GM12878 (cell line): ENCODE measurements around the gene REL. TPM values are rescaled to one million over a fixed set of nuclear protein-coding genes. Genes with fewer than 3 reads are reported as not detected.

Source experiments
- ATAC-seq: fragments of 200-7000 bp; cut with Tn5 transposase; 3 replicates; pipeline ENCODE4 v1.9.1; 2020; ENCODE audit warnings: mild to moderate bottlenecking, moderate library complexity
- BruUV-seq: library from RNA; stranded (reverse); fragments of 400-500 nt; replicated peaks from 2 replicates; lab custom pipeline; 2021; lab: Mats Ljungman, UMichigan
- CTCF ChIA-PET: fragments of 300-600 bp; sonication (Branson Sonifier 250); formaldehyde crosslinking; extraction: SDS; loops from one replicate; lab custom pipeline; 2021; ENCODE audit warnings: inconsistent platforms; lab: Yijun Ruan, JAX
- POLR2A ChIA-PET: fragments of 350-600 bp; formaldehyde crosslinking; extraction: SDS; loops from one replicate; lab custom pipeline; 2021; ENCODE audit warnings: inconsistent platforms; lab: Charles Lee
- RAD21 ChIA-PET: fragments of 300-600 bp; sonication (Branson Sonifier 250); formaldehyde crosslinking; loops from one replicate; lab custom pipeline; 2023; ENCODE audit warnings: antibody characterized with exemption; ENCODE audit not compliant: unreplicated experiment; lab: Charles Lee
- SMC1A ChIA-PET: fragments of 300-600 bp; sonication (Branson Sonifier 250); formaldehyde crosslinking; loops from one replicate; lab custom pipeline; 2023; ENCODE audit not compliant: unreplicated experiment, uncharacterized antibody; lab: Charles Lee
- DNase-seq: peaks from one replicate; pipeline ENCODE4 v3.0.0-alpha.2; 2011; ENCODE audit warnings: low read depth, low spot score
- FAIRE-seq: peaks from 3 replicates; lab custom pipeline; 2011; peaks lifted over from hg19 to GRCh38; lab: Jason Lieb, UNC
- H2AFZ ChIP-seq: 2 replicates; pipeline ENCODE4 v1.6.0; 2011; ENCODE audit warnings: low read depth, low read length, control low read depth; ENCODE audit not compliant: control insufficient read depth
- H3K27ac ChIP-seq: 2 replicates; pipeline ENCODE4 v1.5.1; 2011; ENCODE audit warnings: control low read depth; ENCODE audit not compliant: control insufficient read depth, insufficient read depth
- H3K27me3 ChIP-seq, 2 experiments: replicated peaks in 1 of 2; 2 replicates each; pipeline versions ENCODE4 v1.6.0 to v1.6.1; 2011; ENCODE audit warnings: low read length in 1 of 2; ENCODE audit not compliant: control insufficient read depth in 2 of 2, insufficient read depth in 2 of 2
- H3K36me3 ChIP-seq, 2 experiments: 2 replicates each; pipeline ENCODE4 v1.5.1; 2011; ENCODE audit warnings: low read length in 1 of 2; ENCODE audit not compliant: control insufficient read depth in 2 of 2, insufficient read depth in 2 of 2
- H3K4me1 ChIP-seq: 2 replicates; pipeline ENCODE4 v1.6.1; 2011; ENCODE audit warnings: mild to moderate bottlenecking, low read length, moderate library complexity, mixed read lengths; ENCODE audit not compliant: control insufficient read depth, insufficient read depth
- H3K4me2 ChIP-seq: 2 replicates; pipeline ENCODE4 v1.6.0; 2011; ENCODE audit warnings: control low read depth; ENCODE audit not compliant: control insufficient read depth, insufficient read depth
- H3K4me3 ChIP-seq: fragments of 200-600 bp; sonication (generic); 2 replicates; pipeline ENCODE4 v1.5.1; 2016
- H3K79me2 ChIP-seq: 2 replicates; pipeline ENCODE4 v1.6.0; 2011; ENCODE audit warnings: low read length; ENCODE audit not compliant: control insufficient read depth, insufficient read depth
- H3K9ac ChIP-seq: 2 replicates; pipeline ENCODE4 v1.8.0; 2011; ENCODE audit warnings: low read length, control low read depth, mixed read lengths; ENCODE audit not compliant: control insufficient read depth, insufficient read depth
- H3K9me3 ChIP-seq: replicated peaks from 3 replicates; pipeline ENCODE4 v1.5.1; 2011; ENCODE audit warnings: mild to moderate bottlenecking, low read length; ENCODE audit not compliant: control insufficient read depth, insufficient read depth
- H4K20me1 ChIP-seq: 2 replicates; pipeline ENCODE4 v1.6.0; 2011; ENCODE audit not compliant: control insufficient read depth, insufficient read depth
- DPF2 ChIP-seq: fragments of 450-650 bp; IDR thresholded peaks from 2 replicates; pipeline ENCODE4 v1.6.1; 2017; ENCODE audit warnings: mild to moderate bottlenecking
- E2F8 ChIP-seq: fragments of 450-650 bp; IDR thresholded peaks from 2 replicates; pipeline ENCODE4 v1.6.1; 2018; ENCODE audit warnings: mild to moderate bottlenecking, low read depth, moderate library complexity; ENCODE audit not compliant: partially characterized antibody
- ETV6 ChIP-seq, 2 experiments: fragments of 450-650 bp in 1 of 2; IDR thresholded peaks in 1 of 2; conservative IDR thresholded peaks in 1 of 2; 2 replicates each; pipeline ENCODE4 v1.6.1; 2014; ENCODE audit warnings: antibody characterized with exemption in 1 of 2, borderline replicate concordance in 1 of 2, low read depth in 1 of 2, mild to moderate bottlenecking in 1 of 2, moderate library complexity in 1 of 2
- JUNB ChIP-seq: IDR thresholded peaks from 2 replicates; pipeline ENCODE4 v1.6.1; 2016; ENCODE audit warnings: antibody characterized with exemption, mild to moderate bottlenecking
- MLLT1 ChIP-seq: fragments of 450-650 bp; IDR thresholded peaks from 2 replicates; pipeline ENCODE4 v1.6.1; 2016; ENCODE audit warnings: mild to moderate bottlenecking
- NFYA ChIP-seq: IDR thresholded peaks from 2 replicates; pipeline ENCODE4 v1.6.1; 2011; ENCODE audit warnings: low read depth, mild to moderate bottlenecking, low read length, improper control_type of control experiment, borderline replicate concordance
- RBBP5 ChIP-seq: fragments of 200-600 bp; sonication (generic); conservative IDR thresholded peaks from 2 replicates; pipeline ENCODE4 v1.6.1; 2016
- SKIL ChIP-seq: fragments of 450-650 bp; IDR thresholded peaks from 2 replicates; pipeline ENCODE4 v1.6.1; 2017; ENCODE audit warnings: mild to moderate bottlenecking, low read depth, inconsistent platforms; ENCODE audit not compliant: poor library complexity, severe bottlenecking
- TCF3 ChIP-seq: IDR thresholded peaks from 2 replicates; pipeline ENCODE4 v1.6.1; 2012; ENCODE audit warnings: low read depth, mild to moderate bottlenecking, low read length, borderline replicate concordance; ENCODE audit not compliant: insufficient read depth
- USF1 ChIP-seq: IDR thresholded peaks from 2 replicates; pipeline ENCODE4 v1.6.1; 2011; ENCODE audit warnings: borderline replicate concordance, low read depth, mild to moderate bottlenecking, moderate library complexity, mixed read lengths, low read length; ENCODE audit not compliant: insufficient read depth; ENCODE audit errors: extremely low read length
- ZBTB11 ChIP-seq: fragments of 450-650 bp; formaldehyde crosslinking; IDR thresholded peaks from 2 replicates; pipeline ENCODE4 v1.5.0; 2022; ENCODE audit warnings: mild to moderate bottlenecking, missing genetic modification characterization
- WGBS: methylation state at CpG from one replicate; pipeline ENCODE4 v1.1.6; 2016; ENCODE audit warnings: low lambda C conversion rate; ENCODE audit not compliant: insufficient replicate concordance, insufficient coverage; ENCODE audit errors: missing lambda C conversion rate; 5-methylcytosine and 5-hydroxymethylcytosine counted together
- in situ Hi-C: fragments of 300-500 bp; cut with MboI; formaldehyde crosslinking; loops from 9 replicates; pipeline ENCODE4 v1.14.3; 2018; ENCODE audit warnings: mixed read lengths
- intact Hi-C: fragments of 100-400 bp; cut with micrococcal nuclease; formaldehyde crosslinking; loops from one replicate; pipeline ENCODE4 v1.14.2; 2022; ENCODE audit not compliant: unreplicated experiment
- polyA plus RNA-seq, 11 experiments: library from polyadenylated mRNA; depleted of rRNA in 4 of 11; unstranded in 6 of 11; stranded (reverse) in 5 of 11; fragments of >200 nt; fragmentation: Nextera tagmentation in 4 of 11; fragmentation: Illumina TruSeq in 1 of 11; extraction: Ambion mirVana in 4 of 11; extraction: Trizol in 1 of 11; gene quantifications; 1 replicate in 1 of 11; 2 replicates in 10 of 11; pipeline versions ENCODE4 v1.2.1 to v1.2.3, GENCODE V29; 2011 to 2016; ENCODE audit warnings: inconsistent platforms in 2 of 11, missing spikeins in 2 of 11, low read depth in 1 of 11
- total RNA-seq, 4 experiments: library from RNA; depleted of rRNA in 3 of 4; stranded (reverse); fragments of >200 nt in 3 of 4; fragmentation: Illumina TruSeq in 1 of 4; extraction: Trizol in 1 of 4; gene quantifications; 2 replicates each; pipeline versions ENCODE4 v1.2.1 to v1.2.3, GENCODE V29; 2013 to 2021

REL gene
- total and polyA plus RNA-seq, 10 of the 15 experiments (the other 5 are each of a cell fraction or from before 2014, with no cell fraction given) = 6.3 to 52.4 (median 26.6) TPM

DNA sequence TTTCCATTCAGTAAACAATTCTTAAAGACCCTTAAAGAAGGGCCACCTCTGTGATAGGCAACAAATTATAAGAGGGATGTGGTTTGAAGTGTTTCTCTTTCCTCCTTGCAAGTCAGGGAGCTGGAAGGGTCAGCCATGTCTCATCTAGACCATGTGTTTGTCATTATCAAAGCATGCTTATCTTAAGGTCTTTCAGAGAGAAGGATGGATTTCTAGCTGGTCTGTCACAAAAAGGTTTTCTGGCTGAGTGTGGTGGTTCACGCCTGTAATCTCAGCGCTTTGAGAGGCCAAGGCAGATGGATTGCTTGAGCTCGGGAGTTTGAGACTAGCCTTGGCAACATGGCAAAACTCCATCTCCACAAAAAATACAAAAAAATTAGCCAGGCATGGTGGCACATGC lies 77.0 kb downstream of the REL start:
- no peak for FAIRE-seq
- BruUV-seq = no TSS peak
- H3K4me2 ChIP-seq = no peak overlapping the region
- TF ChIP-seq NFYA (no peak), E2F8 (no peak), USF1 (no peak), RBBP5 (no peak), MLLT1 (no peak), SKIL (no peak), DPF2 (no peak), JUNB (no peak), TCF3 (no peak), ZBTB11 (CRISPR knock-in tag) (no peak), ETV6 (conservative IDR thresholded peaks at IDR 0.05 in 1 of 2, IDR thresholded peaks at IDR 0.05 in 1 of 2; ENCODE audit: borderline replicate concordance in 1 of 2, low read depth in 1 of 2) (no peak)

More for the DNA sequence above, 77.0 kb downstream of the REL start:
- Histone ChIP-seq H3K9me3 (no peaks in the 10 kb centered on the region), H3K4me1 (no peaks in the 10 kb centered on the region), H3K27me3 (no peaks in the 10 kb centered on the region), H3K27ac (no peak overlapping the region), H3K79me2 (no peaks in the 10 kb centered on the region), H3K9ac (no peak overlapping the region), H4K20me1 (no peaks in the 10 kb centered on the region), H2AFZ (no peak overlapping the region), H3K36me3 (peaks cover 0 to 20% of the 10 kb centered on the region in 2 experiments; a peak in 2 of 4 replicates), H3K4me3 (no peak overlapping the region)
- 98% methylated on average over 3 of the region's 3 CpGs for WGBS
- POLR2A ChIA-PET = interaction anchor here (0.5 to 1.4 kb wide), 2 partner anchors 20 to 65 kb away, joined by 3 to 6 read pairs; no protein-coding TSS in a partner anchor
- RAD21 ChIA-PET = interaction anchor here (1.3 kb wide), 1 partner anchor 8 kb away, joined by 4 read pairs; no protein-coding TSS in a partner anchor
- in situ Hi-C loops (no loop called here), intact Hi-C loops (no loop called here)
- SMC1A ChIA-PET = interaction anchor here (1.2 to 1.8 kb wide), 4 partner anchors 8 to 40 kb away, joined by 3 to 5 read pairs (median 4); no protein-coding TSS in a partner anchor
- DNase-seq (no peak), ATAC-seq (no peak)
- CTCF ChIA-PET = interaction anchor here (1.0 kb wide), 1 partner anchor 65 kb away, joined by 3 read pairs; no protein-coding TSS in a partner anchor
